COLO829 (cell line): Measurements from ENCODE around the gene CEP128.

ENCODE experiments used
- DNase-seq: peaks from one replicate; pipeline ENCODE4 v3.0.0; 2012; ENCODE audit warnings: low spot score

CEP128 gene

GRCh38 chr14:80941241-80942185 lies at the start of gene CEP128:
Gene CEP128, minus strand, starts transcription at chr14:80941738.
- peak; percentile 93 for DNase-seq

GRCh38 chr14:80988735-80989429 lies 47.3 kb upstream of the CEP128 start:
- no peak for DNase-seq

- no peak for DNase-seq
These were observed 46.7 kb upstream of the CEP128 start for GRCh38 chr14:80988192-80988591.

GRCh38 chr14:80987235-80988032 lies 45.9 kb upstream of the CEP128 start:
- DNase-seq, result peak; percentile 74

GRCh38 chr14:80982711-80983110 lies 41.2 kb upstream of the CEP128 start:
- no peak for DNase-seq

- no peak for DNase-seq
These were observed 40.1 kb upstream of the CEP128 start for GRCh38 chr14:80981673-80982072.

- no peak for DNase-seq
These were observed 39.6 kb upstream of the CEP128 start for GRCh38 chr14:80981156-80981555.

GRCh38 chr14:80979951-80980350 lies 38.4 kb upstream of the CEP128 start:
- no peak for DNase-seq

GRCh38 chr14:80978403-80978802 lies 36.9 kb upstream of the CEP128 start:
- DNase-seq, result no peak

GRCh38 chr14:80977221-80977620 lies 35.7 kb upstream of the CEP128 start:
- DNase-seq, result no peak

- DNase-seq, result no peak
These were observed 33.1 kb upstream of the CEP128 start for GRCh38 chr14:80974679-80975078.

- peak; percentile 10 for DNase-seq
These were observed 32.5 kb upstream of the CEP128 start for GRCh38 chr14:80973931-80974641.

- no peak for DNase-seq
These were observed 23.5 kb upstream of the CEP128 start for GRCh38 chr14:80965037-80965436.

- DNase-seq, result no peak
These were observed 18.0 kb upstream of the CEP128 start for GRCh38 chr14:80959496-80959895.

GRCh38 chr14:80958939-80959338 lies 17.4 kb upstream of the CEP128 start:
- no peak for DNase-seq

GRCh38 chr14:80958226-80958625 lies 16.7 kb upstream of the CEP128 start:
- DNase-seq, result no peak

- no peak for DNase-seq
These were observed 16.1 kb upstream of the CEP128 start for GRCh38 chr14:80957613-80958012.

GRCh38 chr14:80956922-80957321 lies 15.4 kb upstream of the CEP128 start:
- no peak for DNase-seq

- DNase-seq, result no peak
These were observed 14.6 kb upstream of the CEP128 start for GRCh38 chr14:80956102-80956501.

- DNase-seq, result no peak
These were observed 13.9 kb upstream of the CEP128 start, which contains the start of gene TSHR for GRCh38 chr14:80955416-80955941. Gene TSHR, plus strand, starts transcription at chr14:80955621. Its CDS starts 60 bp downstream, at chr14:80955681.

- DNase-seq, result peak; percentile 73
These were observed 13.3 kb upstream of the CEP128 start for GRCh38 chr14:80954687-80955299.
